Measurements from ENCODE around the gene ABCC6. TPM values are rescaled to one million over a fixed set of nuclear protein-coding genes. Genes with fewer than 3 reads are reported as not detected.

Gene ABCC6
- polyA plus RNA-seq, 1 of the 3 experiments (the other 2 are of a cell fraction): 0.71 TPM

DNA sequence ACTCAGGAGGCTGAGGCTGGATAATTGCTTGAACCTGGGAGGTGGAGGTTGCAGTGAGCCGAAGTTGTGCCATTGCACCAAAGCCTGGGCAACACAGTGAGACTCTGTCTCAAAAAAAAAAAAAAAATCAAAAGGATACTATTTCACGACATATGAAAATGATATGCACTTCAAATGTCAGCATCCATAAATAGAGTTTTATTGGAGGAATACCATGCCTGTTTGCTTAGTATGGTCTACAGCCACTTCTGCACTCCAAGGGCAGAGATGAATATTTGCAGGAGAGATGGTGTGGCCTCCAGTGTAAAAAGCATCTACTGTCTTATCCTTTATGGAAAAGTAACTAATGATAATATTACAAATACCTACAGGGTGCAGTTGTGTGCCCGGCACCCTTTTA, 27.2 kb downstream of the ABCC6 start:
- Histone ChIP-seq H3K9me3 (no peaks in the 10 kb centered on the region), H3K79me2 (ENCODE audit: insufficient read depth) (no peaks in the 10 kb centered on the region), H2AFZ (ENCODE audit: low read depth) (no peak overlapping the region), H3K4me3 (ENCODE audit: low read depth in 2 of 2, low read length in 1 of 2) (no peak overlapping the region), H3K36me3 (replicated peaks in 1 of 2; ENCODE audit: control insufficient read depth in 1 of 2, insufficient read depth in 2 of 2, low read length in 1 of 2) (no peaks in the 10 kb centered on the region), H3K9me2 (no peaks in the 10 kb centered on the region), H3K27ac (ENCODE audit: low read depth in 2 of 2, low read length in 1 of 2) (no peak overlapping the region), H3K4me2 (no peak overlapping the region), H3K4me1 (ENCODE audit: control insufficient read depth in 1 of 2, insufficient read depth in 2 of 2, low read depth in 1 of 2, low read length in 1 of 2) (no peaks in the 10 kb centered on the region; a peak in 1 of 4 replicates), H3F3A (replicated peaks; ENCODE audit: insufficient read depth) (no peaks in the 10 kb centered on the region), H4K20me1 (ENCODE audit: insufficient read depth) (no peaks in the 10 kb centered on the region), H3K27me3 (ENCODE audit: insufficient read depth) (no peaks in the 10 kb centered on the region; the same call in 1 of the 2 replicates), H3K9ac (no peak overlapping the region)
- no peak for TF ChIP-seq FOXJ3 (CRISPR knock-in tag; IDR thresholded peaks at IDR 0.05)
- TF ChIP-seq YY1 (IDR thresholded peaks at IDR 0.05; ENCODE audit: low read depth): no peak
- no peak for TF ChIP-seq ELF1 (IDR thresholded peaks at IDR 0.05)
- no peak for TF ChIP-seq GABPA (IDR thresholded peaks at IDR 0.05; ENCODE audit: low read depth)
- TF ChIP-seq TAF1 (IDR thresholded peaks at IDR 0.05; ENCODE audit: borderline replicate concordance, low read depth, low read length): no peak
- TF ChIP-seq MXI1 (IDR thresholded peaks at IDR 0.05; ENCODE audit: low read depth, low read length): no peak
- TF ChIP-seq, protein P1, sequence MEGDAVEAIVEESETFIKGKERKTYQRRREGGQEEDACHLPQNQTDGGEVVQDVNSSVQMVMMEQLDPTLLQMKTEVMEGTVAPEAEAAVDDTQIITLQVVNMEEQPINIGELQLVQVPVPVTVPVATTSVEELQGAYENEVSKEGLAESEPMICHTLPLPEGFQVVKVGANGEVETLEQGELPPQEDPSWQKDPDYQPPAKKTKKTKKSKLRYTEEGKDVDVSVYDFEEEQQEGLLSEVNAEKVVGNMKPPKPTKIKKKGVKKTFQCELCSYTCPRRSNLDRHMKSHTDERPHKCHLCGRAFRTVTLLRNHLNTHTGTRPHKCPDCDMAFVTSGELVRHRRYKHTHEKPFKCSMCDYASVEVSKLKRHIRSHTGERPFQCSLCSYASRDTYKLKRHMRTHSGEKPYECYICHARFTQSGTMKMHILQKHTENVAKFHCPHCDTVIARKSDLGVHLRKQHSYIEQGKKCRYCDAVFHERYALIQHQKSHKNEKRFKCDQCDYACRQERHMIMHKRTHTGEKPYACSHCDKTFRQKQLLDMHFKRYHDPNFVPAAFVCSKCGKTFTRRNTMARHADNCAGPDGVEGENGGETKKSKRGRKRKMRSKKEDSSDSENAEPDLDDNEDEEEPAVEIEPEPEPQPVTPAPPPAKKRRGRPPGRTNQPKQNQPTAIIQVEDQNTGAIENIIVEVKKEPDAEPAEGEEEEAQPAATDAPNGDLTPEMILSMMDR (IDR thresholded peaks at IDR 0.05): no peak
- no peak for TF ChIP-seq TCF12 (IDR thresholded peaks at IDR 0.05)
- no peak for TF ChIP-seq EZH2phosphoT487 (IDR thresholded peaks at IDR 0.05; ENCODE audit: borderline replicate concordance, low read depth)
- TF ChIP-seq NRF1 (IDR thresholded peaks at IDR 0.05; ENCODE audit: low read depth, low read length): no peak
- TF ChIP-seq GATA2 (CRISPR knock-in tag; IDR thresholded peaks at IDR 0.05): no peak
- no peak for TF ChIP-seq MEF2A (IDR thresholded peaks at IDR 0.05; ENCODE audit: borderline replicate concordance, low read depth)
- TF ChIP-seq, protein P2, sequence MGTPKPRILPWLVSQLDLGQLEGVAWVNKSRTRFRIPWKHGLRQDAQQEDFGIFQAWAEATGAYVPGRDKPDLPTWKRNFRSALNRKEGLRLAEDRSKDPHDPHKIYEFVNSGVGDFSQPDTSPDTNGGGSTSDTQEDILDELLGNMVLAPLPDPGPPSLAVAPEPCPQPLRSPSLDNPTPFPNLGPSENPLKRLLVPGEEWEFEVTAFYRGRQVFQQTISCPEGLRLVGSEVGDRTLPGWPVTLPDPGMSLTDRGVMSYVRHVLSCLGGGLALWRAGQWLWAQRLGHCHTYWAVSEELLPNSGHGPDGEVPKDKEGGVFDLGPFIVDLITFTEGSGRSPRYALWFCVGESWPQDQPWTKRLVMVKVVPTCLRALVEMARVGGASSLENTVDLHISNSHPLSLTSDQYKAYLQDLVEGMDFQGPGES (IDR thresholded peaks at IDR 0.05; ENCODE audit: low read depth, low read length): no peak
- TF ChIP-seq, protein P3, sequence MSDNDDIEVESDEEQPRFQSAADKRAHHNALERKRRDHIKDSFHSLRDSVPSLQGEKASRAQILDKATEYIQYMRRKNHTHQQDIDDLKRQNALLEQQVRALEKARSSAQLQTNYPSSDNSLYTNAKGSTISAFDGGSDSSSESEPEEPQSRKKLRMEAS (IDR thresholded peaks at IDR 0.05; ENCODE audit: low read depth): no peak
- no peak for TF ChIP-seq EP300 (IDR thresholded peaks at IDR 0.05; ENCODE audit: borderline replicate concordance in 1 of 2, low read depth in 1 of 2, low read length in 1 of 2)
- TF ChIP-seq TEAD4 (IDR thresholded peaks at IDR 0.05; ENCODE audit: borderline replicate concordance, insufficient read depth): no peak
- no peak for TF ChIP-seq FOSL2 (IDR thresholded peaks at IDR 0.05; ENCODE audit: borderline replicate concordance, low read depth)
- TF ChIP-seq CHD2 (IDR thresholded peaks at IDR 0.05; ENCODE audit: low read length, partially characterized antibody): no peak
- TF ChIP-seq JUND (IDR thresholded peaks at IDR 0.05): no peak
- TF ChIP-seq NFIC (IDR thresholded peaks at IDR 0.05; ENCODE audit: borderline replicate concordance): no peak
- CTCF ChIA-PET: no interaction called here
- DNase-seq: no peak
- POLR2A ChIA-PET: no interaction called here
- 51% methylated on average over 3 of the region's 3 CpGs for WGBS (ENCODE audit: low lambda C conversion rate)

All from SK-N-SH (cell line).